Kasumi-1 (cell line): Measurements from ENCODE around the gene LPP.

ENCODE experiments used
- DNase-seq, 2 experiments: peaks; one replicate each; lab custom pipeline; 2025; lab: John Stamatoyannopoulos, UW

LPP gene

DNA sequence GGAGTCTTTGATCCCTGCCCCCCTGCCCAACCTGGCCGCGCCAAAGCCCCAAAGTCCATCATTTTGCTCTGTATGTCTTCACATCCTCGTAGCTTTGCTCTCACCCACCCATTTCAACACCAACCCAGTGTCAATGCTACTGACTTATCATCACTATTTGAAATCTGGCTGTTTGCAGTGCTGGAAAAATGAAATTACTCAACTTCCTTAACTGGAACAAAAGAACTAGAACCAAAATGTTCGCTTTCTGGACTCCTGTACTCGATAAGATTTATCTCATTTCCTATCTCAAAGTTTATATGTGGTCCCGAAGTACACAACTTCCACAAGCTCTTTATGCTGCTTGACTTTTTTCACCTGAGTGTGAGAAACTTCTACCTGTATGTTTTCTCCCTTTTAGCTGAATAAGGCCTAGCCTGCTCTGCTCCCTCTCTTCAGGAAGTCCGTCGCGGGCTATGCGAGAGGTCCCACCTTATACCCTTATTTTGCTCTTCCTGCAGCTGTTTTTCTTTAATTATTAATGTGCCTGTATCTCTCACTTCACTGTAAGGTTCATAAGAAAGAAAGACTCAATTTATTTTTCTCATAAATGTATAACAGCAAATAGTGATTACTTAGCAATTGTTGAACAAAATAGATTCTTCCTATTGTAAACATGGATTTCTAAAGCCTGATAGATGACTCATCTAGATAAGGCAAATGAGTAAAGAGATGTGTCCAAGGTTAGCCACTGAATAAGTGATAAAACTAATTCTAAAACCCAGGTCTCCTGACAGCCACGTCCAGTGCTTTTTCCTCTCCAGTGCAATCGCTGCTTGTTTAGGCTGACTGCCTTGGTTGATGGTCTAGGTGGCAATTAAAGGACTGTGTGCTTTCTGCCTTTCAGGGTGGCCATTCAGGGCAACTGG, 553.7 kb downstream of the LPP start:
- DNase-seq: no peak

DNA sequence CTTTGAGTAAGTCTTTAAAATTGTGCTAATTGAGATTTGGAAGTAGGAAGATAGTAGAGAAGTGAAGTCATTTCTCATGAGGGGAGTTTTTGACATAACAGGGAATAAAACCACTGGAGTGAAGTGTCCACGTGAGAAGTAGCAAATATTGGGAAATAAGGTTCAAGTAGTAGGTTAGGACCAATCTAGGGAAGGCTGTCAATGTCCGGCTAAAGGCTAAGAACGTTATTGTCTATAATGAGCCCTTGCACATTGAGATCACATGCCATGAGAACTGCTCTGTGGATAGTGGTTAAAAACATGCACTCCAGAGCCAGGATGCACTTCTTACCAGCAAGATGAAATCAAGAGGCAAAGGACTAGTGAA, 557.9 kb downstream of the LPP start:
- no peak for DNase-seq

DNA sequence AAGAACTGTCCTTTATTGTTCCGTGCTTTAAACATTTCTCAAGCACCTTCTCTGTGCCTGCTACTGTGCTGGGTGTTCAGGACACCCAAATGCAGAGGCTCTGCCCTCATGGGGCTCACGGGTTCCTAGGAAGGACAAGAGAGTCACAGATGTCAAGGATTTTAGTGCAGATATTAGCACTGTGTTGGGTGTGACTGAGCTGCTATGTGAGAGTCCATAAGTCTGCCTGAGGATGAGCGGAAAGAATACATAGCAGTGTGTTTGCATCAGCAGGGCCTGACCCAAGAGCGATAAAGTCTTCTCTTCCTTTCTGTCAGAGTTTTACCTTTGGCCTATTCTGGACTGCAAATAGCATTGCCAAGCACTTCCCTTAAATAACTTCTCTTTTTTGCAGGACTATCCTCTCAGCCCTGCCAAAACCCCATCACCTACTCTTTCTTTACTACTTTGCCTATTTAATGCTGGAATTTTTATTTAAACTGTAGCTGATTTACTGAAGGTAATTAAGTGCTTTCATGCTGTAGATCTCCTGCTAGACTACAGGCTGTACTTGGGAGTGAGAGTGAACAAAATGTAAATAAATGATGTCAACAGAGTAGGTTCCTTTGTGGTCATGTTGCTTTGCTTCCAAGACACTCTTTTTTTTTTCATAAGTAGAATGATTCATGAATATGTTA, 558.4 kb downstream of the LPP start:
- DNase-seq: peak; percentile 75 to 79

DNA sequence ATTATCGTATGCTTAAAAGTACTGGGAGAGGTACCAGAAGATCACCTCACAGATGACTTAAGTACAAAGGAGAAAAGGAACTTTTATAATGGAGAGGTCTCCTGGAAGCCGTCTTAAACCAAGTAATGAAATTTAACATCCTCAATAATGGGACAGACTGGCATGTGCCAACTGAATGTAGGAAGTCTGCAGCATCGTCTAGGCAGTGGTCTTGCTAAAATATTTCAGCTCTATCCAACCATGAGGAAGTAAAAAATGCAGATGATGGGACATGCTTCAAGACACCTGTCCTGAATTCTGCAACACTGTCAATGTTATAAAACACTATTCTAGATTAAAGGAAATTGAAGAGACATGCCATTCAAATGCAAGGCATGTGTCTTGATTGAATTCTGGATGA, 559.0 kb downstream of the LPP start:
- DNase-seq: no peak

DNA sequence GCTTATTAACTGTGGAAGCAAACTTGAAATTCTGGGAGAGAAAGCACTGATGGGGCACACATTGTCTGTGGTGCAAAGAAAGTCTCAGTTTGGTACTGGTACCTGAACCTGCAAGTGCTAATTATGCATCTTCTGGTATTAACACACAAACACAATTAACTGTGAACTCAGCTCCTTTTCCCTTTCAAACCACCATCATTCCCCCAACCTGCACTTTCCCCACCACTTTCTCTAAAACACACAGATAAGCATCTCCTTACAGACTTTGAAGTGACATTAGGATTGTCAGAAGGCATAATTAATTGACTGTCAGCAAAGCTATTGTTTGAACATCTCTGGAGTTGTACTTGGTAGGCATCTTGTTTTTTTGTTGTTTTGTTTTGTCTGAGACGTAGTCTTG, 565.6 kb downstream of the LPP start:
- DNase-seq: no peak

DNA sequence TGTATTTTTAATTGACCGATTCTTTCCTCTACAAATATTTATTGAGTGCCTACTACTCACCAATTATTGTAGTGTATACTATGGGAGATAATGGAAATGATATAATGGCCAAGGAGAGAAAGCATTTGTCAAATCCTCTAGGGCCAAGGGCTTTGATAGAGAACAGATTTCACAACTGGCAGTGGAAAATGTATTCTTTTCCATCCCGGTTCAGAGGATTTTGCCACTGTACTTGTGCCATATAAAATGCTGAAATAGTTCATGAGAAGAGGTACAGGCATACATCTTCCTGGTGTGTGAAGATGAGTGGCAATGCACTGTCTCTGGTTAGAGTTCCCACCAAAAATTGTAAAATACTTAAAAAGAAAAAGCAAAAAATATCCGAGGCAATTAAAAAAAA, 566.3 kb downstream of the LPP start:
- no peak for DNase-seq

DNA sequence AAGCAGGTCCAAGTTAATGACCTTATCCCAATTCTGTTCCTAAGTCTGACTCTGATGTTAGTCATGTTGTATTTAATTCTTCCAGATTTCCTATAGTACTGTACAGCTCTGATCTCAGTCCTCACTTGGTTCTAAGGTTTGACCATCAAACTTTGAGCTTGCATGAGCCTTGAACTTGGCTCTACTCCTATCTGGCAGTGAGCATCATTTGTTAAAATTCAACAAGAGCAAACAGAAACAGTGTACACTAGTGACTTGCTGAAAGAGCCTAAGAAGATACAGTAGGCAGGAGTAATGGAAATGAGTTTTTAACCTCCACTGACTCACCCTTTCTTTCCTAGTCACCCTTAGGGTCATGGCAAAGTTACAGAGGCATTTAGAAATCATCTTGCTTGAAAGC, 566.7 kb downstream of the LPP start:
- no peak for DNase-seq

DNA sequence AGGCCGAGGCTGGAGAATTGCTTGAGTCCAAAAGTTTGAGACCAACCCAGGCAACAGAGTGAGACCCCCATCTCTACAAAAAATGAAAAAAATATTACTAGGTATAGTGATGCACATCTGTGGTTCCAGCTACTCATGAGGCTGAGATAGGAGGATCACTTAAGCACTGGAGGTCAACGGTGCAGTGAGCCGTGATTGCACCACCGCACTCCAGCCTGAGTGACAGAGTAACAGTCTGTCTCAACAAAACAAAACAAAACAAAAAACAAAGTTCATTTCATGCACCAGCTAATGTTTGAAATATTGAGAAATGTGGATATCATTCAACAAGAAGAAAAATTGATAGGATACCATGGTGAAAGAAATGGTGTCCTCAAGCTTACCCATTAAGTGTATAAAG, 567.4 kb downstream of the LPP start:
- no peak for DNase-seq

DNA sequence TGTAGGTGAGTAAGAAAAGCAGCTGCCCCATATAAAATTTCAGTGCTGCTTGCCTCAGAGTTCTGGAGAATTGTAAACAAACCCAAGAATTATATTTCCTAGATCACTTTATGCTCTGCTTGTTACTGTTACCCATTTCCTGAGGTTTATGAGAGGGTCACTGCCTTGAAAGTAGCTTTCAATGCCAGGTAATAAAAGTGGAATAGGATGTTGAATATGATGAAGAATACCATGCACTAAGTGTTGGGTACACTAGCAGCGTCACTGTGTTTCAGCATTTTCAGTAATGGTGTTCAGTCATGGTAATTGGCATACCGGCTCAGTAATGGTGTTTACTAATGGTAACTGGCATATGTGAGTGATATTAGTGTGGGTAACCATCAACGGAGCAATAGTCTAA, 568.0 kb downstream of the LPP start:
- DNase-seq: no peak

DNA sequence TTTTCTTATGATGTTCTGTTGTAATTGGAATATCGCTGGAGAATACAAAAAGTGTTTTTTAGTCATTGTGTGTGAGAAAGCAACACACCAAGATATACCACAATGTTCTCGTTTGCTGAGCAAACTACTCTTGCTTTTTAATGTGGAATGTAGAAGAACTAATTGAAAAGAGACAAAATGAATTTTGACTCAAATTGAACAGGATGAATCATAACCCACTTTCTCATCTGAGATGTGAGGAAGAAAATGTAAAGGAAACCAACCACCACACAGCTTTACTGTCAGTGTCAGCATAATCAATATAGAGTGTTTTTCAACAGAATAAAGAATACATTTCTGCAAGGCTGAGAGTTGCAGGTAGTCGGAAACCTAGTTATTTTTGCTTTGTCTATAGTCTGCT, 569.0 kb downstream of the LPP start:
- DNase-seq: no peak

DNA sequence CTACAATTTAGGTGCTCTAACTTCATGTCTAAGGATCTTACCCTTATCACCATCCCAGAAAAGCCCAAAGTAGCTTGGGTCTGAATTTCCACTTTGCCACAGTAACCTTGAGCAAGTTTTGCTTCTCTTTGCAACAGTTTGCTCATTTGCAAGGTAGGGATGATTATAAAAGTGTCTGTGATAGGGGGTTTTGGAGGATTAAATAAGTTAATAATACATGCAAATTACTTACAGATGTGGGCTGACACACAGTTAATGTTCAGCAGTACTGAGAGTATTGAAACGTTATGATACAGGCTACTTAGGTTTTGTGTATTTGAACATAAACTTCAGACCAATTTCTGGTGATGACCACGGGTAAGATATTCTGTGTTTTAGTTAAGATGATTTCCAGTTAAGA, 573.1 kb downstream of the LPP start:
- no peak for DNase-seq

DNA sequence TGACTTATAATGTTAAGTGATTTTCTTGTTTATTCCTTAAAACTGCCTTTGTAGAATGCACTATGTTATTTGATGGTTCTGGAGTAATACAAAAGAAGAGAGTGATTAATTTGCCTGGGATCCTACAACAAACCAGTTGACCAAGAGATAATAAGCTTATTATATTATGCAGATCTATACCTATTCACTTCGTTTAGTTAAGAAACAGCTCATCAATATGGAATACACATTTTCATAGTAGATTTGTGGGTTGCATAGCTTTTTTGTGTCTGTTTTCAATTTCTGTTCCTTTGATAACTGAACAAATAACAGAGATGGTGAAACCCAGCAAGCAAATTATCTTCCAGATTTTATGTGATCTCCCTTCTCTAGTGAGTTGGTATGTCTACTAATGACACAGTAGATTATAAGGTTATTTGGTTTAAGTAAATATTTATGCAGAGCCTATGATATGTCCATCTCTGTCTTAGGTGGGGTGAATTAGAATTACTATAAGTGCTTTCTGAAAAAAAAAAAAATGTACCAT, 574.5 kb downstream of the LPP start:
- no peak for DNase-seq

DNA sequence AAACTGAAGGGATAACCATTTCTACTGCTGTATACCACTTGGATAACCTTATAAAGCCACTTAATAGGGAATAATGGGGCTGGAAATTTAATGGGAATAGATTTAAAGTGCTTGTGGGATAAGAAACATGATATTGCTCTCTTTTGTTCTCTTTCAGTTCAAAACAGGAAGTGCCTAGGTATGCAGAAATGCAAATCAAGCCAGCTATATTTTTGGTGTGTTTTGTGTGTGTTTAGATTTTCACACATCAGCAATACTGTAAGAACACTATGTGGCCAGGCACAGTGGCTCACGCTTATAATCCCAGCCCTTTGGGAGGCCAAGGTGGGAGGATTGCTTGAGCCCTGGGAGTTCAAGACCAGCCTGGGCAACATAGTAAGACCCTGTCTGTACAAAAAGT, 575.5 kb downstream of the LPP start:
- DNase-seq: peak in 1 of 2 experiments; percentile 6

DNA sequence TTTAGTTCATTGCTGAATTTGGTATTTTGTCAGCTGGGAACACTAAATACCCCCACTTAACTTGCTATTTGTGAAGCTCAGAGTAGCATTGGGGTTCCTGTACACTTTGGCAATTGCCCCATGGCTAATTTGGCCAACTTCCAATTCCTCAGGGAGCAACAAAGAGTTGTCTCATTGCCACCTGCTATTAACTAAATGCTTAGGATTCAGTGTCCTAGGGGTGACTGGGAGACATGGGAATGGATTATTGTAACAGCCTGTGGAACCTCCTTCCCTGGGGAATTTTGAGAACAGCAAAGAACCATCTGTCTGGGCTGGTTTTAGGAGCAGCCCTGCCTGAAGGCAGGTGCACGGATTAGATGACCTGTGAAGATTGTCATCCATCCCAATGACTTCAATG, 580.4 kb downstream of the LPP start:
- DNase-seq: no peak

DNA sequence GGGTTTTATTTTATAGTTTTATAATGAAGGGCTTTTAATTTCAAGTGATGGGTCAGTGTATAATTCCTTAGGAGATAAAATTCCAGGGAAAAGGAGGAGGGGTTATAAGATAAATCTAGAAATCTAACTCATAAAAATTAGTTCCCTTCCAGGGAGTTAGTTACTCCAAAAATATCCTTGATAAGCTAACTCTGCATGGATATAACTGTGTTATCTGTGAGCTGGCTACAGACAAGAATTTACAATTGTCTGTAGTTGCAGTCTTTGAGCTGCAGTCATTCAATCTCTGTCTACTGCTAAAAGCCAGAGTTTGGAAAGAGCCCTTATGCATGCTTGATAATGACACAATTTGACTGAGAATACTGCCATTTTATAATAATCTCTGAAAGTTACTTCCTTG, 585.6 kb downstream of the LPP start:
- DNase-seq: no peak

DNA sequence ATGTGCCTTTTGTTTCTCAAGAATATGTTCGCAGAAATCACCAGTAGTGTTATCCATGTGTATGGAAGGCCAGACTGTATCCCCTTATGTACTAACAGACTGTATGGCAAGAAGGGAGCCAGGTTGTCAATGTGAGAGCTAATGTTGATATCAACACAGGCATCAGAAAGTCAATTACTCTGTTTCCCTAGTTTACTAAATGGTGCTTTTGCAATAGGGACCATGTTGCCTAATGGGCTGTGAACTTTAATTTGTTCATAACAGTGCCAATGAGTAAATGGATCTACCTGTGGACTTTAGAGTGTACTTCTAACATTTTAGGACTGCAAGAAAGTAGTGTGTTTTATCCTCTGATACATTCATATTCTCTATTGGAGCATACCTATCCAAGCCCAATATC, 586.1 kb downstream of the LPP start:
- DNase-seq: no peak

DNA sequence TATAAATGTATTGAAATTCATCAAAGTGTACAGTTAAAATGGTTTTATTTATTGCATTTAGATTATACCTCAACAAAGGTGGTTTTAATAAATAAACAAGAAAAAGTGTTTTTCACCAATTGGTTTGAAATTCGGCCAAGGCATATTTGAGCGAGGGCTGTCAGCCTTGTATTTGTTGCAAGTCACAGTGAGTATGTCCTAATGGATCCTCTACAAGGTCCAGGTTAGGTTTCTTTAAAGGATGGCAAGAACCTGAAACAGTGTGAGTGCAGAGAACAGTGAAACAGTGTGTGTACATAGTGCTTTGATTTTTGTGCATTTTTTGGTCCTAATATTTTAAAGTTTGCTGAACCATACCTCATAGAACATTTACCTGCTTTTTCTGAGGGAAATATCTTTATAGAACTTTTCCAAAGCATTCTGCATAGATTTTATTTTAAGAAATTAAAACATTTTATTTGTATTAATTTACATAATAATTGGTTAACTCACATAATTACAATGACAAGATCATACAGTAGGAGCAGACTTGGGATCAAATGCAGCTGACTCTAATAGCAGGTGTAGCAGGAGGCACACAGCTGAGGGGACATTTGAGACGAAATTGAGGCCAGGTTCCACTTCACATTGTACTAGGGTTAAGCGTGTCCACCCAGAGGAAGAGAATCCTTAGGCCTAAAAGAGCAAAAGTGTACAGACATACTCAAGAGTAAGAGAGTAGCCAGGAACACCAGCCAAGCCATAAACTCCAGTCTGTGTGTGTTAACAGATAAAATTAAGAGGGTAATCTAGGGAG, 589.0 kb downstream of the LPP start:
- no peak for DNase-seq

DNA sequence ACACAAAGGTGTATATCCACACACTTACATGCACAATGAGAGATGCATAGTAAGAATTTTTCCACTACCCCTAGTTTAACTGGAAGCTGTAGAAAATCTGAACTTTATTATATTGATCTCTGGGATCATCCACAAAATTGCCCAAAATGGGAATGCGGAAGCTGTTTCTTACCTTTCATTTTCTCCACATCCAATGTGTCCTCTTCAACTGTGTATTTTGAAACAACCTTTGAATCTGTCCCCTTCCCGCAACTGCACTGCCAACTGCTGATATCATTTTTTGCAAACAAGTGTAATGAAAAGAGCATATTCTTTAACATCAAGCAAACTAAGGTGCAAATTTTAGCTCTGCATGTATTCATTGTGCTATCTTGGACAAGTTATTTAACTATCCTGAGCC, 590.2 kb downstream of the LPP start:
- no peak for DNase-seq

DNA sequence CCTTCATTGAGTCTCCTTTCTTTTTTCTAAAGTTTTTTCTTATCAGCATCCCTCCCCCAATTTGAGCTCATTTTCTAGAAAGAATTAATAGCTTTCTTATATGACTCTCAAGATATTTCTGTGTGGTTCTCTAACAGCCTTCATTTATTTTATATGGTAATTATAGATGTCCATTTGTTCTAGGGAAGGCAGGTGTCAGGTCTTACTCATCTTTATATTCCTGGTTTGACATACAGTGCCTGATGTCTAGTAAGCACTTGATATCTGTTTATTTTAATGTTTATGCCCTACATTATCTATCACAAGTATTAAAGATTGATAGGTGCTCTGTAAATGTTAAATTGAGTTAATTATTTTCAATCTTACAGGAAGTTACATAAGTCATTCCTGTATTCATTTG, 591.1 kb downstream of the LPP start:
- DNase-seq: no peak

DNA sequence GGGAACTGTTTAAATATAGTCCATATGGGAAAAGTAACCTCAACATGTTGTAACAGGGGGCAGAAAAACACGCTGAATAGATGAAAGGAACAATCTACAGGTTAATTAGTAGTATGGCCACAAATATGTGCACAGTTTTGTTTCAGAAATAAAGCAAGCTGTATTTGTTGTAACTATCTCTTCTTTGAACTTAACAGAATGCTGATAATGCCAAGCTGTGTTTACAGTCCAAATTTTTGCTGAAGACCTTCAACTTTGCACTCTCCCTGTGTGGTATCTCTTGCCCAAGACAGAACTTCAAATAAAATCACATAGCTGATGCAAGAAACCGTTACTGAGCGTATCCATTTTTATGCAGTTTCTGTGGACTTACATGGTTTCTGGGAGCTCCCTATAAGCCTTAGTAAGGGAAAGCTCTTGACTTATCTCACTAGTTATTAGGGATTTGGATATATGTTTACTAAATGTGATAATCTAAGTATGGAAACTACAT, 592.4 kb downstream of the LPP start:
- no peak for DNase-seq

DNA sequence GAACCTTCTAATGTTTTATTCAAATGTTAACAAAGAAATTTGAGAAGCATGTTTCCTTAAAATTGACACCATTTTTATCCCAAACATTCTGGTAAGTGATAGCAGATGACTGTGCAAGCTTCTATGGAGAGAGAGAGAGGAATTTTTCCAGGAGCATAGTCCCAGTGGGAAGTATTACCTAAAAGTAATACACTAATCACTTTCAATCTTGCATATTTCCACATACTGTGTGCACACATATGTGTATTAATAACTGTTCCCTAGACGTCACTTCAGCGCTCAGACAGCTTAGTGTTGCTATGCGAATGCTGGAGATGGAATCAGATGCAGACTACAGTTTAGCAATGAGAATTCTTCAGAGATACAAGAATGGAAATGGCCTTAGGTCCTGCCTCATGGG, 593.5 kb downstream of the LPP start:
- DNase-seq: no peak

DNA sequence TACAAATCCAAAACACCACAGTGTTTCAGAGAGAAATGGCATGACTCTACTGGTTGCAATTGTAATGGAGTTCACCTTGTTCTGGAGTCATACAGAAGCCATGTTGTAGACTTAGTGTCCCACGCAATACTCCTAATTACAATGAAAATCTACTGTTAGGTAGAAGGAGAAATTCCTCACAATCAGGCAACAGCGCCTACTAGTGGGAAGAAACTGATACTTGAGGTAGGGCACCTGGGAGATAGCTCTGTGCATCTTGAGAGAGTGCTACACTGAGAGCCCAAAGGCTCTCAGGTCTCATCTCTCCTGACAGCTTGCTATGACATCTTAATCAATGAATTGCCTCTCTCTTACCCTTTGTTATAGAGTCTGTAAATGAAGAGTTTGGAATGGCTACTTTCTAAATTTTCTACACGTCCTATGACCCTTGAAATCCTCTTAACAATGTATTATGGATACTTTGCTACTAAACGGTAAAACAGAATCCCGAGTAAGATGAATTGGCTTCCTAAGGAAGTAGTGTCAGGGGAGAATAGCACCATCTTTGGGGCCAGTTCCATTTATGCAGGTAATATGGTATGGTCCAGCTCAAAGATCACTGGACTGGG, 595.2 kb downstream of the LPP start:
- DNase-seq: peak; percentile 43 to 61
